ENCODE data around the gene BPGM.

Gene BPGM

DNA sequence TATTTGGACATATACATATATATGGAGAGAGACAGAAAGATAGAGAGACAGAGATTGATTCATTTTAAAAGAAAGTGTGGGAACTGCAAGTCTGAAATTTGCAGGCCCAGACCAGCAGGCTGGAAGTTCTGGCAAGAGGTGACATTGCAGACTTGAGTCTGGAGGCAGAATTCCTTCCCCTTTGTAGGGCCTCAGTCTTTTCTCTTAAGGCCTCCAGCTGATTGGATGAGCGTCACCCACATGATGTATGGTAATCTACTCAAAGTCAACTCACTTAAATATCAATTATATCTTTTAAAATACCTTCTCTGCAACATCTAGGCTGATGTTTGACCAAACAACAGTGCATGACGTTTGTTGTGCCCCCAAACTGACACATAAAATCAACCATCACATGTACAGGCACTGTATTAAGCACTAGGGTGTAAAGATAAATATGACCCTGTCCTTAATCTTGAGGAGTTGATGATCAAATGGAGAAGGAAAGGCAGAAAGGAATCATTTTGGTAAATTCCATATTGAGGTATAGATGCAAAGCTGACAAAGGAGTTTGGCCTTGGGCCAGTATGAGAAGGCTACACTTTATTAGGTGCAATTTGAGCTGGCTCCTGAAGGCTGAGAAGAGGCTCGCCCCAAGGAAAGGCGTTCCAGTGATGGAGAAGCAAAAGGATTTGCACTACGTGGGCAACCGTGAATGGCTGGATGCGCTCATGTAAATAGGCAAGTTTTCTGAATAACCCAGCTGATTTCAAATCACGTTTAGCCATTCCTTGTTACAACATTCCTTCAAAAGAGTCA is 52.6 kb downstream of the BPGM start:
- DNase-seq = no peak

DNA sequence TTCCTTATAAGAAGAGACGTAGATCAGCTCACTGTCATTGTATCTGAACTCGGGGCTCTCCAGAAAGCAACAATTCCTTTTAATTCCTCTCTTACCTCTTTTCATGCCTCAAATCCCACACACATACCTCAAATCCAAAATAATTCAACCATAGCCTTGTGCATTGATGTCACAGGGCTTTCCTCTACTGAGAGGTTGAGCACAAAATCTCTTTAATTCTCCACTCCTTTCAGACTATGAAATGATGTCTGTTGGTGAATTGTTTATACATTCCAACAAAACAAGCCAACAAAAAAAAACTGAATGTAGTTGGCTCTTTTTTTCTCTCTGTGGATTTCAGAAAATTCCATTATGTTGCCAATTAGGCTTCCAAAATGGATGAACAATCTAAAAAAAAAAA is 53.2 kb downstream of the BPGM start:
- no peak for DNase-seq

DNA sequence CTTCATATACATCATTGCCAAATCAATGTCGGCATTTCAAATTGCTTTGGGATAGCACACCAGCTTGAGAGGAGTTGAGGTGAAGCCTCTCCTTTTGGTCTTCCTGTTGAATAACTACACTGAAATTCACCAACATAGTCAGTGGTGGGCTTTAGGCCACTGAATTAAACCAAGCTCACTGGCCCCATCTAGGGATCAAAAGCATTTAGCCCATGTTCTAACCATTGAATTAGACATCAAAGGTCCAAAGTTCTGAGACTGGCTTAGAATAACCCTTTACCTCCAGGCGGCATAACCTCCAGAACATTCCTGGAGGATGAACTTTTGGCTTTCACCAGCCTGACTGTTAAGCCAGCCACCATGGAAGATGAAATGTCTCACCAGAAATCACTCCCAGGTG is 54.6 kb downstream of the BPGM start:
- DNase-seq = no peak

DNA sequence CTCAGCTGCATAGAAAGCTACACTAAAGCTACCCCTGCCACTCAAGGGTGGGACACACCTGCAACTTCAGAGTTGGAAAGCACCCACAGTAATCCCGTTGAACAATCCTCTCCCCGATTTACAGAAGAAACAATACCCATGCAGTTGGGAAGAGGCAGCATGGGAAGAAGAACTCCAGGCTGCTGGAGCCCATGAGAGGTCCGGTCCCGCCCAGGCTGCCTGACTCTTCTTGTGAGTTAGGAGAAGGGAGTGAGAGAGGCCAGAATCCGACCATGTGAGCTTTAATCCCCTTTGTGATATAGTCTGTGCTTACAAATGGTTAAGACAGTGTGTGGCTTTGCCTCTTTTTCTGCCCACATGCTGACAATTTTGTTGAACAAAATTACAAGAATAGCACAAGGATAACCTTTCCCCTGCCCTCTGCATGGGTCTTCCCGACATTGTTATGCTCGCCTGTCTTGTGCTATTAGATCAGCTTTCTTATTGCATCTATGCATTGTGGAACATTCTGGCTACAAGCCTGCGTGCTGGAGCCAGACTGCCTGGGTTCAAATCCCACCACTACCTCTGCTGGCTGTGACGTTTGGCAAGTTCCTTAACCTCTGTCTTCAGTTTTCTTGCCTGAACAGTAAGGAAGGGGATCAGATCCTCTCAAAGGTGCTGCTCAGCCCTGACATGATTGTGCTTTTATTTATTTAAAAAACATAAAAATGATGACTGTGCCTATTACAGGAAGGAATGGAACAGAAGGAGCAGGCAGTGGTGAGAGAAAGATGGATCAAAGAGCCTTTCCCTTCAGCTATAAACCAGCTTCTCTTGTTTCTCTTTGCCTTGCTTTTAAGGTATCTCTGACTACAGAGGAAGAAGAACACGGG is 56.0 kb downstream of the BPGM start:
- DNase-seq = peak; percentile 66

DNA sequence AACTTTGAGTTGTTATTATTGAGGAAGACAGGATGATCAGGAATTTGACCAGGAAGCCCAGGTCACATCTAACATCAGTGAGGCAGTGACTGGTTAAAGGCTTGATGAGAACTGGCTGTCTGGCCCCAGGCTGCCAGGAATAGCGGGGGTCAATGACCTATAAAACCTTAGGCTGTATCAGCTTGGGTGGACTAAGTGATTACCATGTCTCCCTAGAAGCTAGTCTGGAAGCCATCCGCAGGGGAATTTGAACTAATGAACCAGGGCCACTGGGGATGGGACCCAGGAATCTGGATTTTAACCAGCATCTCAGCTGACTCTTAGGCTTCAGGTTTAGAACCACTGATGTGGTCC is 56.6 kb downstream of the BPGM start:
- DNase-seq = no peak

DNA sequence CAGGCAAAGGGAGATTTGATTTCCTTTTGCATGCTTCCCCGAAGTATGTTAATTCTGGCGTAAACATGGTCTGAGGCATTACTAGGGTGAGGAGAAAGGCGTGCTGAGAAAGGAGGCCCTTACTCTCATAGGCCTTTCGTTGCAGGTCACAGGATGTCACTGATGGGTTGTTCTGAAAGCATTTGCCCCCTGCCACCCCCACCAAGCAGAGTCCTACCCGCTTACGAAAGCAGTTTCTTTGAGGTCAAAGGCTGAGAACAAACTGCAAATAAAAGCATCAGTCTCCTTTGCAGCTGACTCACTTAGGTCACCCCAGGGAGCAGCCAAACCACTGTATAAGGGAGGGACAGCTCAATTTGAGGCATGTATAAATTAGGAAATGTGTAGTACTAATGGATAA is 57.1 kb downstream of the BPGM start:
- no peak for DNase-seq

DNA sequence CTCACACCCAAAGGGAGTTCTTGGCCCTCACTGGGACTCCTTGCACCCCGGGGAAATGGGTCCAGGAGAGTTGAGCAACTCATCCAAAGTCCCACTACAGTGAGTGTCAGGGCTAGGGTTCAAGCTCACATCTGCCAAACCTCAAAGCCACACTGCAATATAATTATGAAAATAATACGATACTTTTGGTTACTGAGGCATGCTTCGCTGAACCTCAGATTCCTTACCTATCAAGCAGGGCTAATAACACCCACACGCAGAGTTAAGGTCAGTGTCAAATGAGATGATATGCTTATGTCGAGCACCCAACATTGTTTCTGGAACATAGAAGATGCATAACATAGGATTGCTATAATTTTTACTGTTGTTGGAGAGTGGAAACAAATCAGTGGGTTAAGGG is 58.2 kb downstream of the BPGM start:
- no peak for DNase-seq

DNA sequence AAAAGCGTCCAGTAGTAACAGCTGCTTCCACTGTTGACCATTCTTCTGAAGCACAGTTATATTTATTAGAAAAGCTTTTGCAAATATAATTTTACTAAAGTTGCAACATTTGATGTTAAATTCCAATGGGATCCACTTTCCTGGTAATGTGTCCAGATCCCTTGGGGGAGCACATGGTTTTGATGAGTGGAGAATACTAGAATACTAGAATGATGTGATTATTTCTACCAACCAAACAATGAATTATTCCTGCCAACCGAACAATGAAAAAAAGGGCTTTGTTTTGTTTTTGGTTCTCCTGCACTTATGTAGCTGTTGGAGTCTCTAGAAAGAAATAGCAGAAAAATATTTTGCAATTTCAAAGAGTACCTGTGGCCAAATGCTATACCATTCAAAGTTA is 59.1 kb downstream of the BPGM start:
- no peak for DNase-seq

DNA sequence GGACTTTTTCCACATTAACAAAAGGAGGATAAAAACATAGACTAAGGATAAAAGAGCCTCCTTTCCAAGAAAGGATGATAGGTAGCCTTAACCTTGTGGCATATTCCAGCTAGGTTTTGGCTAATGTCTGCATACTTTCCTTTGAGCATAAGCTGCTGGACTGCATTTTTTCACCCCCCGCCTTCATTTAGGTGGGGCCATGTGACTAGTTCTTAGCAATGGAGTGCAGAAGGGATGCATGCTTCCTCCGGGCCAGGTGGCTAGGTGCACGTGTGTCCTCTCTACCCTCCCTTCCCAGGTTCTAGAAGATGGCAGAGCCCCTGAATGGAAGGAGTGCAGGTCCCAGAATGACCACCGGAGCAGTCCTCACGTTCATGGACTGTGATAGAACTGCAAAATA is 59.8 kb downstream of the BPGM start:
- DNase-seq = no peak

DNA sequence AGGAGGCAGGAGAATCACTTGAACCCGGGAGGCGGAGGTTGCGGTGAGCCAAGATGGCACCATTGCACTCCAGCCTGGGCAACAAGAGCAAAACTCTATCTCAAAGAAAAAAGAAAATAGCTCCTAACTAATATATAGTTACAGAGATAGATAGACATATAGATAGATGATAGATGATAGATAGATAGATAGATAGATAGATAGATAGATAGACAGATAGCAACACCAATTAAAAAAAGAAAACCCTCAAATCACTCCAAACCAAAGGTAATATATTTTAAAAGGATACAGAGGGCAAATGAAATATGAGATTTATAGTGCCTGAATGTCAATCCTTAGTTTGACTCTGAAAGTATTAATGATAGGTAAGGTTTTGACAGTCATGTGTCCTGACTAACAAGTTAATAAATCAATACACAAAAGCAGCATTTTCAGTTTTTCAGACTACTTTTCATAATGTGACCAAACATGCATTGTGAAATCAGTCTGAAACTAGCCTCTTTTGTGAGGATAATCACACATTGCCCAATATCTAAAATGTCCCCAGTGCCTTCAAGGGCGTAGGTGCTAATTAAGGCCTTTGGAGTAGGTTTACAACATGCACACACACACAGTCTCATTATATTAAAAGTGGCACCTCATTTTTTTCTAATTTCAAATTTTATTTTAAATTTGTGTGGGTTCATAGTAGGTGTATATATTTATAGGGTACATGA is 61.2 kb downstream of the BPGM start:
- no peak for DNase-seq

DNA sequence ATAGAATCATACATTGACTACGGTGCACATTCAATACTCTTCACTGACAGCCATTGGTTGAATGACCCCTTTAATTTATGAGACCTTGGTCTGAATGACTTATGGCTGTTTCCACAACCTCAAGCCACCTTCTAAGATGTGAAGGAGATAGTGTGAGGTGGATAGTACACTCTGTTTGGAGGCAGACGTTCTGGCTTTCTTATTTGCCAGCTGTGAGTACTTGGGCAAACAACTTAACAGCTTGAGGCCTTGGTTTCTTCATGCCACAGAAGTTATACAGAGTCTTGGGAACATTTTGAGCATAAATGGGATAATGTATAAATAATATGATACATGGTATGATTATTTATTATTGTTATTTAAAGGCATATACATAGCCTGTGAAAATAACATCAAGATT is 62.0 kb downstream of the BPGM start:
- no peak for DNase-seq

DNA sequence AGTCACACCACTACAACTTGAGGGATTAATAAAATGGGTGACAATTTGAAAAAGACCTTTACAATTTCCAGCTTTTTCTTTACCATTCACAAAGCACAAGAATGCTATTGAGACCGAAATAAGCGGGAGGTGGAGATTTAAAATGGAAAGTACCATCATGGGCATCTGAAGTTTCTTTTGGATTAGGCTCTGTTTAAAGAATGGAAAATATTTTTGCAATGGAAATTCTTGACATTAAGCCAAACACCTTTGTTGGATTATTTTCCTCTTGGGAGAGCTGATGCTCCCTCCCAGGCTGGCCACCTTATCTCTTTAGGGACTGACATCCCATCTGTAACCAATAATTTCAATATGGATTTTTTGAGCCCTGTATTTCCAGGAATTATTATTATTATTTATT is 62.5 kb downstream of the BPGM start:
- no peak for DNase-seq

DNA sequence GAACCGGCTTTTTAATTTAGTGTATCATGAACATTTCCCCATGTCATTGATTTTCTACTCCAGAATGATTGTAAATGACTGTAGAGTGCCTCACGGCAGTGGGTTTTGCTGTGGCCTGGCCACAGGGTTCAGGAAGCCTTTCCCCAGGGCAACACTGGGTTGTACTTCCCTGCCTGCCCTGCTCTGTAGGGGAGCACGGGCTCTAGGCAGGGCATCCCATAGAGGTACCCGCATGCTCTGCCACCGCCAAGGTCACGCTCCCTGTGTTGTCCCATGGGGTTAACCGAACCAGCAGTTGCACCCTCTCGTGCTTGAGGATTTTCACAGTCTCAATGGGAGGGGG is 63.8 kb downstream of the BPGM start:
- no peak for DNase-seq

DNA sequence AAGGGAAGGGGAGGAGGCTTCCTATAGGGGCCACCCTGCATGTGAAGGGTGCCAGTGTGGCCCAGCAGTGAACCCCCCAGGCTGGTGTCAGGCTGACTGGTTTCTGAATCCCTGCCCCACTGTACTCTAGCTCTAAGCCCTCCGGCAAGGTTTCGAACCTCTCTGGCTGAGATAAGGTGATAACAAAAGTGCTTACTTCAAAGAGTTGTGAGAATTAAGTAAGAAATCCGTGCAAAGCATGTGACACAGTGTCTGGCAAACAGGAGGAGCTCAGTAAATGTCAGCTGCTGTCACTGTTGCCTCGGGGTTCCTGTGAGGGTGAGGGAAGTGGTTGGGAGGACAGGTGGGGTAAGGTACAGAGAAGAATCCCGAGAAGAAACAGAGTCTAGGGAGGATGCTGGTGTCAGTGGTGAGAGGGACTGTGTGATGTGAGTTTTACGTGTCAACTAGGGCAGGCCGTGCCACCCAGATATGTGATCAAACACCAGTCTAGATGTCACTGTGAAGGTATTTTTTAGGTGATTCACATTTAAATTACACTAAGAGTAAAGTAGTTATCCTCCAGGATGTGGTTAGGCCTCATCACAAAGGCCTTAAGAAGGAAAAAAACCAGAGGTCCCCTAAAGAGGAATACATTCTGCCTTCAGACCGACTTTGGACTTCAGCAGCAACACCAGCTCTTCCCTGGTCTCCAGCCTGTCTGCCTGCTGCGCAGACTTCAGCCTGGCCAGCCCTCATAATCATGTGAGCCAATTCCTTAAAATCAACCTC is 64.4 kb downstream of the BPGM start:
- DNase-seq = no peak

DNA sequence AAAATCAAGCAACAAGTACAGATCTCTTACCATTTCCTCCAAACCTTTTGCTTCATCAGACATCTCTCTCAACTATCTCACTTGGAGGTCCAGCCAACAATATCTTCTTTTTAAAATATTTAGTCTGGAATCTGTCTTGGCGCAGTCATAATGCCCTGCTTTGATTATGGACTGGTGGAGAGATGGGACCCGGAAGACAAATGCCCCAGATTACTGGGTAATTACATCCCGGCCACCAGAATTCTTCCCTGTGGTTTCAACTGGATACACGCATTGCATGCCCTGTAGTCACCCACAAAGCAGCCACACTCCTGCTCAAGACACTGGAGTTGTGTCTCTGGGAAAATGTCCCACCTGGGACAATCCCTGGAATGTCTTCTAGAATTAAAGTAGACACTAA is 65.5 kb downstream of the BPGM start:
- DNase-seq = no peak

DNA sequence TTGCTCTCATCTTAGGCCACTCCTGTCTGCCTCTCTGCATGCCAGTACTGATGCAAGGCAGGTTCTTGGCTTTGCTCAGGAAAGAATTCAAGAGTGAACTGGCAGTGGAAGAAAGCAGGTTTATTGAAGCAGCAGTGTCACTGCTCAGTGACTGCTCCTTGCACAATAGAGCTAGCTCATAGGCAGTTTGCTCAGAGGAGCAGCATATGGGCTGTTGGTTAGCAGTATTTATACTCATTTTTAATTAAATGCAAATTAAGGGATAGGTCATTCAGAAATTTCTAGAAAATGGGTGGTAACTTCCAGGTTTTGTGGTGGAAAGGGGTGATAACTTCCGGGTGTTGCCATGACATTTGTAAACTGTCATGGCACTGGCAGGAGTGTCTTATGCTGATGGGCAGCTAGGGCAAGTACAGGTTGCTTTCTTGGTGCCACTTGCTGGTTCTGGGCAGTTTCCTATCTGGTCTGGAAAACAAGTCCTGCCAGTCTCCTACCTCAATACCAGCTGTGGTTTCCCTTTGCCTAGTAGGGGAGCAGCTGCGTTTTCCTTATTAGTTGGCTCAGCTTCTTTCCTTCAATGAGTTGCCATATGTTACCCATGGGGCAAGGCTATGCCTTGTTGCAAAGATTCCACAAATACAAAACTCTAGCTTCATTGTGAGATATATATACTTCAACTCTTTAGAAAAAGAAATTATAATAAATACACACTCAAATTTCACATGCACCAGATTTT is 68.0 kb downstream of the BPGM start:
- DNase-seq = no peak

DNA sequence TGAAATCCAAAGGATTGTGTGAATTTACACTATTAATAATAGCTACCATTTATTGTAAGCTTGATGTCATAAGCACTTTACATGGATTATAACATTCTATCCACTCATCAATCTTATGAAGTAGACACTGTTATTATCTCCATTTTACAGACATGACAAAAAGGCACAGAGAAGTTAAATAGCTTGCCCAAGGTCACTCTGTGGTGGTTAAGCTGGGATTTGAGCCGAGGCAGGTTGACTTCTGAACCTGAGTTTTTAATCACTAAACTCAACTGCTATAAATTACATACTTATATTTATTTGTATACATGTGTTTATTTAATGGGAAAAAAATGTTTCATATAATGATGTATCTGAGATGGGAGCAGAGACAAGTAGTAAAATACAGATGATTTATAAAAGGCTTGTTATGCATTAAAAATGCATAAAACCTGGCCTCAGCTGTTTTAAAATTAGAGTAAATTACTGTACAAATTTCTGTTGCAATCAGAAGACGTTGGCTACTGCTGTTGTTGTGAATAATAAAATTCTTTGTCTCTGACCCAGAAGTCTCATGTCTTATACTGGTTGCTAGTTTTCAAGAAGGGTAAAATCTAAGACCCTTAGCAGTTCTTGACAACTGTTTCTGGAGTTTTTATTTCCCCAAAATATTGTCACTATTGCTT is 71.7 kb downstream of the BPGM start:
- DNase-seq = no peak

DNA sequence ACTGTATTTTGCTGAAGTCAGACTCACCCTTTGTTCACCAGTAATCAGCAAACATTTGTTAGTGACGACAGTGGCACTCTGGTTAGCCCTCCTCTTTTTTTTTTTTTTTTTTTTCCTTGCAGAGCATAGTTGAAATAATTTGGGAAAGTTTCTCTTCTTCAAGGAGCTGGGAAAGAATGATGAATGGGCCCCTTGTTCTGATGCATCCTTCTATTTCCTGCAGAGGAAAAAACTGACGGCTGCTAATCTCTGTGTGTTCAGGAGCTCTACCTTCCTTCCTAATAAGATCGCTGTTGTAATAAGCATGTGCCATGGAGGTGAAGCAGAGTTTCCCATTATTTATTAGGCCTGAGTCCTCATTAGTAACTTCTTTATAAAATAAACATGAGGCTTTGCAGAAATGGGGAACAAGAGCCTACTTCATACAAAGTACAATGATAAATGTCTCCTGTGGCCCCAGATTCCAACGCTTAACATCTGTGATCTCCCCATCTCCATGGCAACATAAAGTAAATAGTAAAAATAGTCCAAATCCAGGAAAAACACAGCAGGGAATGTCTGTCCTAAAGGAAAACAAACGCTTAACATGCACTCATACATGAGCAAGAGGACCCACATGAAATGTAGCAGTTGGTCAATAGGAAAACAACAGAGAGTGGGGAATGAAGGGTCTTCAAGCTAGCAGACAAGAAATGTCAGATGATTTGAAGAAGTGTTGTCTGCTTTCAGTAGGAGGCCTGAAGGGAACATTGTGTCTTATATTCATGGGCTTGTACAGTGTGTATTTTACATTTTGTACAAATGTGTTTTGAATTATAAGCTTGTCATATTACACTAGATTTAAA is 73.7 kb downstream of the BPGM start:
- DNase-seq = peak; percentile 76

DNA sequence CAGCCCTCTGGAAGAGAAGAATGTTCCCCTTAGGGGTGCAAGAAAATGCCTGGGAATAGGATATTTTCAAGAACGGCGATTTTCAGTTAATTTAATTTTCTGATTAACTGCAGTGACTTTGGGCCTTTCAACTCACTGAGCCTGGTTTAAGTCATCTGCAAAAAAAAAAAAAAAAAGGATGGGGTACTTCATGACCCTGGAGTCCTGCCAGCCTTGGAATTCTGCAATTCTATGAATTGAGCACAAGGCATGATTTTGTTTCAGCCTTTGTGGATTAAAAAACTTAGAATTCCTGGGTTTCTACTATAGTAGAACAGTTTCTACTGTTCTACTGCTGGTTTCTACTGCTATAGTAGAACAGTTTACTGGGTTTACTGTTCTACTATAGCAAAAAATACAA is 74.5 kb downstream of the BPGM start:
- peak; percentile 45 for DNase-seq

DNA sequence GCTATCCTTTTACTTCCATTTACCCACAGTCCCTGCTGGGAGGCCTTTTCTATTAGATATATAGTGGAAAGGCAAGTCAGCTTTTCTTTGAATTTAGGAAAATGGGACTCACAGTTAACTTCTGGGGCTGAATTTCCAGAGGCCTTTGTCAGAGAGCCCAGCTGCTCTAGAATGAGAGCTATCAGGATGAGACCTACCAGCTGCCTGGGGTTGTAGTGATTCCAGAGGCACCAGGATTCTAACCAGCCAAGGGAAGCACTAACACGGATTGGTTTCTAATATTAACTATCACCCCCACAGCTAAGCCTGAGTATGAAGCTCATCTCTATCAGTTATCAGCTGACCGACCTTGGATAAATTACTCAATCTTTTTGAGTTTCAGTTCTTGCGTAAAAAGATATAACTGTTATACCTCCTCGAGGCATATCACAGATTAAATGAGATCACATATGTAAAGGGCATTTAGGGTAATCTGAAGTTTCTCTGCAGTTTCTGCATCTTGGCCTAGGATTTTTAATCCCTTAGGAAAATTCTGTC is 76.2 kb downstream of the BPGM start:
- DNase-seq = no peak

DNA sequence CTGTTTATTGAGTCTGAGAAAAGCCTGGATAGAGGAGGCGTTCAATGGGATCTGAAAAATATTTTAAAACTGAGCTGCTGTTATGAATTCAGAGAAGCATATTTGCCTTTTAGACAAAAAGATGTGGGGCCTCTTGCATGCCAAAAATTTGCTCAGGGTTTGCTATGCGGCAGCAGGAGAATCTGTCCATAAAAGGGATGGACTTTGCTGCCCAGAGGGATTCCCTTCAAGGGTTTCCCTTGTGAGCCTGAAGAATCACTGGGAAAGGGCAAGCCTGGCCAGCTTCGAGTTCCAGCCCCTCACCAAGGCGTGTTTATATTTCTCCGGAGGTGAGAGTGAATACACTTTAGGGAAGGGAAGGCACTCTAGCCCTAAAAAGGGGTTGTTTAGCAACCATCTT is 77.2 kb downstream of the BPGM start:
- no peak for DNase-seq

Data from eye (tissue), 1 donor.